Suprapubic skin (tissue), 4 donors: ENCODE results near the gene CLDND1. TPM values are rescaled to one million over a fixed set of nuclear protein-coding genes. Genes with fewer than 3 reads are reported as not detected.

ENCODE experiments used
- DNase-seq, 2 donors: peaks; one replicate each; pipeline ENCODE4 v3.0.0-alpha.2; 2019; ENCODE audit warnings: low spot score in 2 of 2
- H3K27ac ChIP-seq: fragments of 200-600 bp; sonication (generic); one replicate; pipeline ENCODE4 v1.5.1; 2019
- H3K27me3 ChIP-seq: fragments of 200-600 bp; sonication (generic); one replicate; pipeline ENCODE4 v1.5.1; 2019
- H3K36me3 ChIP-seq: fragments of 200-600 bp; sonication (generic); one replicate; pipeline ENCODE4 v1.5.1; 2019
- H3K4me1 ChIP-seq: fragments of 200-600 bp; sonication (generic); one replicate; pipeline ENCODE4 v1.5.1; 2019
- H3K4me3 ChIP-seq: fragments of 200-600 bp; sonication (generic); one replicate; pipeline ENCODE4 v1.5.1; 2019; ENCODE audit warnings: mild to moderate bottlenecking
- H3K9me3 ChIP-seq: fragments of 200-600 bp; sonication (generic); one replicate; pipeline ENCODE4 v1.5.1; 2019
- CTCF ChIP-seq, 2 donors: fragments of 200-600 bp in 1 of 2; fragments of 450-650 bp in 1 of 2; sonication (generic) in 1 of 2; IDR thresholded peaks; one replicate each; pipeline ENCODE4 v1.5.1; 2016 to 2019; ENCODE audit warnings: antibody characterized with exemption in 2 of 2, mild to moderate bottlenecking in 1 of 2, moderate library complexity in 1 of 2
- EP300 ChIP-seq: sonication (generic); formaldehyde crosslinking; IDR thresholded peaks from one replicate; pipeline ENCODE4 v1.6.1; 2017; ENCODE audit warnings: antibody characterized with exemption
- POLR2A ChIP-seq, 2 donors: fragments of 450-650 bp; IDR thresholded peaks; one replicate each; pipeline ENCODE4 v1.6.1; 2017; ENCODE audit warnings: antibody characterized with exemption in 2 of 2, mild to moderate bottlenecking in 2 of 2, moderate library complexity in 2 of 2
- POLR2AphosphoS5 ChIP-seq, 3 donors: sonication (generic); formaldehyde crosslinking; IDR thresholded peaks; one replicate each; pipeline ENCODE4 v1.6.1; 2017; ENCODE audit warnings: antibody characterized with exemption in 3 of 3
- WGBS: methylation state at CpG from one replicate; pipeline ENCODE4 v1.1.5; 2018; 5-methylcytosine and 5-hydroxymethylcytosine counted together
- total RNA-seq, 4 donors: library from RNA; depleted of rRNA; stranded (reverse); fragments of >200 nt; gene quantifications; one replicate each; pipeline ENCODE4 v1.1.0, GENCODE V29; 2016

The CLDND1 gene
- total RNA-seq, 4 donors from 2014 or later, result 137 to 319 (median 159) TPM

- DNase-seq, result no peak
- Histone ChIP-seq H3K27me3 (no peaks in the 10 kb centered on the region), H3K4me3 (no peak overlapping the region), H3K9me3 (no peaks in the 10 kb centered on the region), H3K4me1 (no peaks in the 10 kb centered on the region), H3K36me3 (no peaks in the 10 kb centered on the region), H3K27ac (no peak overlapping the region)
- WGBS, result 70% methylated on average over 6 of the region's 6 CpGs
- no peak for TF ChIP-seq EP300
- TF ChIP-seq CTCF (IDR thresholded peaks at IDR 0.05), result no peak
- TF ChIP-seq POLR2A (IDR thresholded peaks at IDR 0.05), result no peak
- no peak for TF ChIP-seq POLR2AphosphoS5 (IDR thresholded peaks at IDR 0.05)
These were observed 35.6 kb upstream of the CLDND1 start for GRCh38 chr3:98558100-98558827.

- no peak for TF ChIP-seq EP300
- TF ChIP-seq CTCF (IDR thresholded peaks at IDR 0.05), result no peak
- no peak for TF ChIP-seq POLR2A (IDR thresholded peaks at IDR 0.05)
- no peak for TF ChIP-seq POLR2AphosphoS5 (IDR thresholded peaks at IDR 0.05)
- H3K36me3 ChIP-seq, result no peaks in the 10 kb centered on the region
- no peaks in the 10 kb centered on the region for H3K27me3 ChIP-seq
- H3K27ac ChIP-seq, result no peak overlapping the region
- no peaks in the 10 kb centered on the region for H3K4me1 ChIP-seq
- DNase-seq, result no peak
- H3K9me3 ChIP-seq, result no peaks in the 10 kb centered on the region
- 64% methylated on average over 4 of the region's 4 CpGs for WGBS
- H3K4me3 ChIP-seq, result no peak overlapping the region
These were observed 34.8 kb upstream of the CLDND1 start for GRCh38 chr3:98557324-98558010.

GRCh38 chr3:98556164-98557130 lies 33.7 kb upstream of the CLDND1 start:
- DNase-seq, result no peak
- no peaks in the 10 kb centered on the region for H3K9me3 ChIP-seq
- no peaks in the 10 kb centered on the region for H3K36me3 ChIP-seq
- no peak for TF ChIP-seq EP300
- no peak for TF ChIP-seq CTCF (IDR thresholded peaks at IDR 0.05)
- TF ChIP-seq POLR2AphosphoS5 (IDR thresholded peaks at IDR 0.05), result no peak
- TF ChIP-seq POLR2A (IDR thresholded peaks at IDR 0.05), result no peak
- H3K4me3 ChIP-seq, result no peak overlapping the region
- no peaks in the 10 kb centered on the region for H3K27me3 ChIP-seq
- H3K27ac ChIP-seq, result no peak overlapping the region
- H3K4me1 ChIP-seq, result no peaks in the 10 kb centered on the region
- 83% methylated on average over 7 of the region's 7 CpGs for WGBS

- 88% methylated on average over 4 of the region's 4 CpGs for WGBS
- TF ChIP-seq POLR2AphosphoS5 (IDR thresholded peaks at IDR 0.05) (no peak), CTCF (IDR thresholded peaks at IDR 0.05) (no peak), EP300 (no peak), POLR2A (IDR thresholded peaks at IDR 0.05) (no peak)
These were observed 32.3 kb upstream of the CLDND1 start for GRCh38 chr3:98555025-98555379.

More at GRCh38 chr3:98555025-98555379, 32.3 kb upstream of the CLDND1 start:
- Histone ChIP-seq H3K4me1 (no peaks in the 10 kb centered on the region), H3K4me3 (no peak overlapping the region), H3K27ac (no peak overlapping the region), H3K27me3 (no peaks in the 10 kb centered on the region), H3K36me3 (no peaks in the 10 kb centered on the region), H3K9me3 (no peaks in the 10 kb centered on the region)
- DNase-seq, result no peak
